K562 (cell line): Measurements from ENCODE around the gene PLSCR3. TPM values are rescaled to one million over a fixed set of nuclear protein-coding genes. Genes with fewer than 3 reads are reported as not detected.

ENCODE experiments used
- ARID2 ChIP-seq: fragments of 450-650 bp; IDR thresholded peaks from 2 replicates; pipeline ENCODE4 v1.6.1; 2017; ENCODE audit warnings: antibody characterized with exemption, mild to moderate bottlenecking
- BCLAF1 ChIP-seq, 2 experiments: fragments of 450-650 bp in 1 of 2; IDR thresholded peaks; 2 replicates each; pipeline ENCODE4 v1.6.1; 2011 to 2017; ENCODE audit warnings: low read depth in 2 of 2, antibody characterized with exemption in 1 of 2, borderline replicate concordance in 1 of 2, low read length in 1 of 2, mild to moderate bottlenecking in 1 of 2, mixed read lengths in 1 of 2; ENCODE audit not compliant: control insufficient read depth in 1 of 2
- CBX2 ChIP-seq: fragments of 200-600 bp; sonication (generic); IDR thresholded peaks from one replicate; pipeline ENCODE4 v1.6.1; 2012; ENCODE audit warnings: mild to moderate bottlenecking, low read length, inconsistent platforms; ENCODE audit not compliant: insufficient read depth, poor library complexity, severe bottlenecking
- HDAC1 ChIP-seq, 2 experiments: fragments of 450-650 bp; IDR thresholded peaks; 2 replicates each; pipeline ENCODE4 v1.6.1; 2016 to 2017; ENCODE audit warnings: inconsistent platforms in 1 of 2, mild to moderate bottlenecking in 1 of 2, moderate library complexity in 1 of 2
- HDGF ChIP-seq: fragments of 450-650 bp; IDR thresholded peaks from 2 replicates; pipeline ENCODE4 v1.6.1; 2016
- MXD1 ChIP-seq: fragments of 250-450 bp; sonication (Bioruptor Pico); IDR thresholded peaks from 2 replicates; pipeline ENCODE4 v1.8.0; 2021; ENCODE audit warnings: borderline replicate concordance, mild to moderate bottlenecking, moderate library complexity; ENCODE audit not compliant: poor library complexity, severe bottlenecking
- NONO ChIP-seq, 2 experiments: fragments of 200-400 bp in 1 of 2; fragments of 450-650 bp in 1 of 2; formaldehyde crosslinking in 1 of 2; IDR thresholded peaks; 2 replicates each; pipeline ENCODE4 v1.6.1; 2017; ENCODE audit warnings: low read depth in 2 of 2, mild to moderate bottlenecking in 2 of 2, moderate library complexity in 2 of 2, low read length in 1 of 2
- NR2C2 ChIP-seq, 2 experiments: fragments of 200-800 bp in 1 of 2; sonication (Bioruptor generic) in 1 of 2; sonication (generic) in 1 of 2; formaldehyde crosslinking in 1 of 2; IDR thresholded peaks; 2 replicates each; pipeline versions ENCODE4 v1.6.1 to v1.8.0; 2016 to 2022; ENCODE audit warnings: mild to moderate bottlenecking in 1 of 2, missing compliant biosample characterization in 1 of 2, missing genetic modification characterization in 1 of 2, missing genetic modification reagents in 1 of 2
- POLR2G ChIP-seq: fragments of 200-400 bp; formaldehyde crosslinking; IDR thresholded peaks from 2 replicates; pipeline ENCODE4 v1.6.1; 2017; ENCODE audit warnings: low read depth, mild to moderate bottlenecking, antibody characterized with exemption, low read length, moderate library complexity
- SAP30 ChIP-seq: fragments of 200-600 bp; sonication (generic); IDR thresholded peaks from 2 replicates; pipeline ENCODE4 v1.6.1; 2012; ENCODE audit warnings: borderline replicate concordance, low read depth, mild to moderate bottlenecking, moderate library complexity, low read length, control low read depth, inconsistent platforms; ENCODE audit not compliant: insufficient read depth, poor library complexity, severe bottlenecking
- SRSF9 ChIP-seq: fragments of 200-400 bp; formaldehyde crosslinking; IDR thresholded peaks from 2 replicates; pipeline ENCODE4 v1.6.1; 2017; ENCODE audit warnings: low read depth, low read length, borderline replicate concordance
- UBTF ChIP-seq, 2 experiments: IDR thresholded peaks; 2 replicates each; pipeline ENCODE4 v1.6.1; 2012; ENCODE audit warnings: improper control_type of control experiment in 2 of 2, low read depth in 2 of 2, low read length in 2 of 2, borderline replicate concordance in 1 of 2
- XRCC4 ChIP-seq: IDR thresholded peaks from one replicate; pipeline ENCODE4 v1.6.1; 2011; ENCODE audit not compliant: insufficient read depth, insufficient read length; ENCODE audit errors: extremely low read depth
- ZNF140 ChIP-seq: fragments of 250-450 bp; sonication (Bioruptor Pico); IDR thresholded peaks from 2 replicates; pipeline ENCODE4 v1.8.0; 2021; ENCODE audit warnings: moderate library complexity, mild to moderate bottlenecking, inconsistent platforms
- ZNF354B ChIP-seq: fragments of 250-450 bp; sonication (Bioruptor Pico); IDR thresholded peaks from 2 replicates; pipeline ENCODE4 v1.4.0; 2020
- polyA plus RNA-seq, 8 experiments: library from polyadenylated mRNA; depleted of rRNA in 4 of 8; stranded (reverse) in 5 of 8; unstranded in 3 of 8; fragments of >200 nt; fragmentation: Nextera tagmentation in 2 of 8; fragmentation: Illumina TruSeq in 1 of 8; extraction: Ambion mirVana in 2 of 8; extraction: Trizol in 1 of 8; gene quantifications; 2 replicates each; pipeline versions ENCODE4 v1.2.1 to v1.2.3, GENCODE V29; 2011 to 2014; ENCODE audit warnings: inconsistent platforms in 1 of 8, missing spikeins in 1 of 8
- total RNA-seq, 7 experiments: library from RNA; depleted of rRNA in 6 of 7; stranded (reverse); fragments of >200 nt in 6 of 7; fragmentation: Illumina TruSeq in 2 of 7; extraction: Trizol in 2 of 7; gene quantifications; 2 replicates each; pipeline versions ENCODE4 v1.2.1 to v1.2.3, GENCODE V29; 2011 to 2021; ENCODE audit warnings: low replicate concordance in 1 of 7
- TF ChIP-seq, protein P1 (sequence below): fragments of 250-450 bp; sonication (Bioruptor Pico); IDR thresholded peaks from 2 replicates; pipeline ENCODE4 v1.9.0; 2021; ENCODE audit warnings: mild to moderate bottlenecking, inconsistent platforms

Gene PLSCR3
- total and polyA plus RNA-seq, 9 of the 15 experiments (the other 6 are each of a cell fraction or from before 2014, with no cell fraction given), result 3.2 to 16.8 (median 4.5) TPM

DNA sequence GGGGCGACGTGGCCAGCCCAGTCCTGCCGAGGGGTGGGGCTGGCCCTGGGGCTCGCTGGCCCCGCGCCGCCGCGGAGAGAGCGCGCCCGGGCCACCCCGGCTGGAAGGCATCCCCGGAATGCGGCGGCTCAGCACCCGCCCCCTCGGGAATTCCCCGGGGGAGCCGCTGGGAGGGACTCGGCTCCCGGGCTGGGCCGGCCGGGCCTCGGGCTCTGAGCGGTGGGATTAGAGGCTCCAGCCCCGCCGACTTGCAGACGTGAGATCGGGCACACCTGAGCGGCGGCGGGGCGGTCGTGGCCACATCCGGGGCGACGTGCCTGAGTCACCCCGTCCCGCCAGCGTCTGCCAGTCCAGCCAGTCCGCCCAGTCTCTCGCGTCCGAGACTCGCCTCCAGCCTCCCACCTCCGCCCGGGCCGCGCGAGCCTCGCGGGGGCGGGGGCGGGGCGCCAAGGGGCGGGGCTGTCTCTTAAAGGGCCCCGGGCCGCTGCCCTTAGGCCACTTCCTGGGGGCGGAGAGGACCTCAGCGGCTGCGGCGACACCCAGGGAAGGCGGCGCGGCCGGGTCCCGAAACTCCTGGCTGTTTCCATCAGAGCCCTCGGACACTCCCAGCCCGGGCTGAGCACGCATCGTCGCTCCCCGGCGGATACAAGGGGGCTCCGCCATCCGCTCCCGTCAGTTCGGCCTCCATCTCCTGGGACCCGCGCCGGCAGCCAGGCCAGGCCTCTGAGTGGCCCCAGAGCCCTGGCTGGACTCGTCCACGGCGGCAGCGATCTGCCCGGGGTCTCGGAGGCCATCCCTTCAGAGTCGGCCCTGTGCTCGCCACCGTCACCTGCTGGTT, 42.4 kb downstream of the PLSCR3 start, which contains the start of gene KCTD11 (continued):
- no peak for TF ChIP-seq ZNF354B
- TF ChIP-seq SRSF9, result no peak
- TF ChIP-seq, protein P1, sequence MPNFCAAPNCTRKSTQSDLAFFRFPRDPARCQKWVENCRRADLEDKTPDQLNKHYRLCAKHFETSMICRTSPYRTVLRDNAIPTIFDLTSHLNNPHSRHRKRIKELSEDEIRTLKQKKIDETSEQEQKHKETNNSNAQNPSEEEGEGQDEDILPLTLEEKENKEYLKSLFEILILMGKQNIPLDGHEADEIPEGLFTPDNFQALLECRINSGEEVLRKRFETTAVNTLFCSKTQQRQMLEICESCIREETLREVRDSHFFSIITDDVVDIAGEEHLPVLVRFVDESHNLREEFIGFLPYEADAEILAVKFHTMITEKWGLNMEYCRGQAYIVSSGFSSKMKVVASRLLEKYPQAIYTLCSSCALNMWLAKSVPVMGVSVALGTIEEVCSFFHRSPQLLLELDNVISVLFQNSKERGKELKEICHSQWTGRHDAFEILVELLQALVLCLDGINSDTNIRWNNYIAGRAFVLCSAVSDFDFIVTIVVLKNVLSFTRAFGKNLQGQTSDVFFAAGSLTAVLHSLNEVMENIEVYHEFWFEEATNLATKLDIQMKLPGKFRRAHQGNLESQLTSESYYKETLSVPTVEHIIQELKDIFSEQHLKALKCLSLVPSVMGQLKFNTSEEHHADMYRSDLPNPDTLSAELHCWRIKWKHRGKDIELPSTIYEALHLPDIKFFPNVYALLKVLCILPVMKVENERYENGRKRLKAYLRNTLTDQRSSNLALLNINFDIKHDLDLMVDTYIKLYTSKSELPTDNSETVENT, result no peak
- TF ChIP-seq SAP30, result peak; percentile 51
- no peak for TF ChIP-seq MXD1
- no peak for TF ChIP-seq HDGF
- TF ChIP-seq ZNF140, result no peak
- no peak for TF ChIP-seq ARID2
- TF ChIP-seq CBX2, result no peak
- no peak for TF ChIP-seq XRCC4
- TF ChIP-seq UBTF (IDR thresholded peaks at IDR 0.05; ENCODE audit: borderline replicate concordance in 1 of 2, low read depth in 2 of 2, low read length in 2 of 2), result 0 out of 4 replicates have a peak, but pooled peaks of 1 of the 2 experiments have one; percentile 28
- peak in 1 of 2 experiments; percentile 15; a peak in 1 of 4 replicates for TF ChIP-seq HDAC1 (IDR thresholded peaks at IDR 0.05)
- TF ChIP-seq POLR2G, result peak; percentile 74
- TF ChIP-seq NR2C2 (CRISPR knock-in tag; IDR thresholded peaks at IDR 0.05), result no peak
- no peak; the same call in none of the 2 replicates for TF ChIP-seq NR2C2 (tag; IDR thresholded peaks at IDR 0.05)
- TF ChIP-seq NONO (IDR thresholded peaks at IDR 0.05; ENCODE audit: low read depth in 2 of 2, low read length in 1 of 2), result 0 out of 4 replicates have a peak, but pooled peaks of 1 of the 2 experiments have one; percentile 8
- TF ChIP-seq BCLAF1 (IDR thresholded peaks at IDR 0.05; ENCODE audit: borderline replicate concordance in 1 of 2, control insufficient read depth in 1 of 2, low read depth in 2 of 2, low read length in 1 of 2), result no peak
